Ishikawa (cell line): ENCODE measurements around the gene SGK2.

Experiments
- CEBPB ChIP-seq: IDR thresholded peaks from 2 replicates; pipeline ENCODE4 v1.6.1; 2012
- CREB1 ChIP-seq: IDR thresholded peaks from 2 replicates; pipeline ENCODE4 v1.6.1; 2012; ENCODE audit warnings: low read depth
- EGR1 ChIP-seq: IDR thresholded peaks from 2 replicates; pipeline ENCODE4 v1.6.1; 2012
- EP300 ChIP-seq: IDR thresholded peaks from 2 replicates; pipeline ENCODE4 v1.6.1; 2012; ENCODE audit warnings: borderline replicate concordance
- FOXM1 ChIP-seq: IDR thresholded peaks from 2 replicates; pipeline ENCODE4 v1.6.1; 2012; ENCODE audit warnings: low read depth, borderline replicate concordance
- NFIC ChIP-seq: IDR thresholded peaks from 2 replicates; pipeline ENCODE4 v1.6.1; 2012
- RAD21 ChIP-seq: IDR thresholded peaks from 2 replicates; pipeline ENCODE4 v1.6.1; 2012; ENCODE audit warnings: low read depth
- REST ChIP-seq: IDR thresholded peaks from 2 replicates; pipeline ENCODE4 v1.6.1; 2012; ENCODE audit warnings: low read depth, mild to moderate bottlenecking
- TAF1 ChIP-seq: IDR thresholded peaks from 2 replicates; pipeline ENCODE4 v1.6.1; 2012; ENCODE audit warnings: low read depth, mild to moderate bottlenecking
- TCF12 ChIP-seq: IDR thresholded peaks from 2 replicates; pipeline ENCODE4 v1.6.1; 2012; ENCODE audit warnings: low read depth
- TEAD4 ChIP-seq: IDR thresholded peaks from 2 replicates; pipeline ENCODE4 v1.6.1; 2012
- USF1 ChIP-seq: IDR thresholded peaks from 2 replicates; pipeline ENCODE4 v1.6.1; 2012
- YY1 ChIP-seq: IDR thresholded peaks from 2 replicates; pipeline ENCODE4 v1.6.1; 2012; ENCODE audit warnings: low read depth
- ZBTB7A ChIP-seq: IDR thresholded peaks from 2 replicates; pipeline ENCODE4 v1.6.1; 2012; ENCODE audit warnings: low read depth
- TF ChIP-seq, protein P1 (sequence below): IDR thresholded peaks from 2 replicates; pipeline ENCODE4 v1.6.1; 2012

The SGK2 gene

GRCh38 chr20:43539975-43540672 is 18.7 kb upstream of the SGK2 start:
- no peak for TF ChIP-seq NFIC
- TF ChIP-seq, protein P1, sequence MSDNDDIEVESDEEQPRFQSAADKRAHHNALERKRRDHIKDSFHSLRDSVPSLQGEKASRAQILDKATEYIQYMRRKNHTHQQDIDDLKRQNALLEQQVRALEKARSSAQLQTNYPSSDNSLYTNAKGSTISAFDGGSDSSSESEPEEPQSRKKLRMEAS, result no peak
- TF ChIP-seq CREB1, result no peak
- no peak for TF ChIP-seq USF1
- TF ChIP-seq EP300, result no peak
- no peak for TF ChIP-seq YY1
- no peak for TF ChIP-seq REST
- TF ChIP-seq ZBTB7A, result no peak

- TF ChIP-seq RAD21 (no peak), CREB1 (no peak), FOXM1 (no peak), ZBTB7A (no peak), USF1 (no peak), TAF1 (no peak), EP300 (no peak), TCF12 (no peak), NFIC (no peak), TEAD4 (no peak), EGR1 (no peak), REST (no peak), CEBPB (no peak), YY1 (no peak)
- TF ChIP-seq, protein P1, result no peak
Observed at GRCh38 chr20:43540673-43541060, 18.2 kb upstream of the SGK2 start.

DNA sequence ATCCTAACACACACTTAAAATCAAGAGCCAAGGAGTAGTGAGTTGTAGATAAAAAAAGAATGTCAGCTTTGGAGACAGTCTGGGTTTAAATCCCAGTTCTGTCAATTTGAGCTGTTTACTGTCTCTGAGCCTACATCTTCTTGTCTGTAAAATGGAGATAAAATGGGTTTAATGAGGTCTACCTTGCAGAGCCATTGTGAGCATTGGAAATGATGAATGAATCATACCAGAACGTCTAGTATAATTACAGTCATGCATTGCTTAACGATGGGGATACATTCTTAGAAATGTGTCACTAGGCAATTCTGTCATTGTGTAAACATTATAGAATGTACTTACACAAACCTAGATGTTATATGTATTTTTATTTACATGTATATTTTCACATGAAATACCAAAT is 17.6 kb upstream of the SGK2 start:
- TF ChIP-seq RAD21, result no peak
- no peak for TF ChIP-seq EP300
- no peak for TF ChIP-seq USF1
- no peak for TF ChIP-seq EGR1
- TF ChIP-seq TAF1, result no peak

DNA sequence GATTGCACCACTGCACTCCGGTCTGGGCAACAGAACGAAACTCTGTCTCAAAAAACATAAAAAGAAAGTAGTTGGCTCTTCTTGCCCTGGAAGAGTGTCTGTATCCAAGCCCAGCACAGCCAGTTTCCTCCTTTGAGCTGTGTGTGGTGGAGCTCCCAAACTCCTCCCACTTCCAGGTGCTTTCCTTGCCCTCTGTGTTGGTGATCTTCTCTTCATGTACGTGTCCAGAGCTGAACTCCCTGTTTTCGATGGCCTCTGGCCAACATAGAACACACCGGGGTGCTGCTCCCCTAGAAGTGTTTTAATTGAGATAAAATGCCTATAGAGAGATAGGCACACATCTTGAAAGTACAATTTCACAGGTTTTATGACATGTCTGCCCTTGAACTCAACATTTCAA is 16.7 kb upstream of the SGK2 start:
- TF ChIP-seq RAD21 (no peak), YY1 (no peak), FOXM1 (no peak), NFIC (no peak), EGR1 (no peak), USF1 (no peak), TEAD4 (no peak), TAF1 (no peak), EP300 (no peak), ZBTB7A (no peak), REST (no peak), CREB1 (no peak), CEBPB (no peak), TCF12 (no peak)
- TF ChIP-seq, protein P1, result no peak
